Epithelial cell of proximal tubule (primary cell): ENCODE data around the gene RIC1. TPM values are rescaled to one million over a fixed set of nuclear protein-coding genes. Genes with fewer than 3 reads are reported as not detected.
"Not testable (repeated sequence)": the region's sequence is repeated elsewhere in the genome, so short reads cannot be mapped to it uniquely, and the experiment has no call there.

Source experiments
- DNase-seq: peaks from one replicate; pipeline ENCODE4 v3.0.0-alpha.2; 2011; ENCODE audit warnings: low read depth
- H3K4me3 ChIP-seq: 2 replicates; pipeline ENCODE4 v1.5.1; 2011; ENCODE audit warnings: low read depth, mild to moderate bottlenecking, low read length
- CTCF ChIP-seq: conservative IDR thresholded peaks from 2 replicates; pipeline ENCODE4 v1.5.1; 2012; ENCODE audit warnings: low read depth, mild to moderate bottlenecking, low read length
- total RNA-seq: library from RNA; depleted of rRNA; stranded (reverse); fragments of >200 nt; gene quantifications from 2 replicates; pipeline ENCODE4 v1.2.3, GENCODE V29; 2015

The RIC1 gene
- total RNA-seq, 1 donor from 2014 or later: 12.7 TPM

- H3K4me3 ChIP-seq: no peak overlapping the region
- no peak for DNase-seq
- TF ChIP-seq CTCF: no peak
Measured at GRCh38 chr9:5622016-5622415, 6.9 kb upstream of the RIC1 start.

GRCh38 chr9:5624655-5625054, 4.3 kb upstream of the RIC1 start:
- no peak for TF ChIP-seq CTCF

GRCh38 chr9:5626727-5627634, 1.9 kb upstream of the RIC1 start:
- DNase-seq: no peak
- H3K4me3 ChIP-seq: peak overlapping the region; percentile 84
- TF ChIP-seq CTCF: no peak

More at GRCh38 chr9:5624655-5625054, 4.3 kb upstream of the RIC1 start:
- H3K4me3 ChIP-seq: no peak overlapping the region
- no peak for DNase-seq

GRCh38 chr9:5627686-5628085, 1.2 kb upstream of the RIC1 start:
- peak overlapping the region; percentile 84 for H3K4me3 ChIP-seq
- DNase-seq: not testable (repeated sequence)

GRCh38 chr9:5628183-5628529, 751 bp upstream of the RIC1 start:
- H3K4me3 ChIP-seq: peak overlapping the region; percentile 84
- no peak for DNase-seq
- no peak for TF ChIP-seq CTCF

GRCh38 chr9:5629312-5630080, 589 bp downstream of the RIC1 start:
- no peak for TF ChIP-seq CTCF
- H3K4me3 ChIP-seq: peak overlapping the region; percentile 84
- DNase-seq: no peak

GRCh38 chr9:5630081-5630507, 1.2 kb downstream of the RIC1 start:
- peak overlapping the region; percentile 84 for H3K4me3 ChIP-seq
- no peak for DNase-seq
- no peak for TF ChIP-seq CTCF
